H1 (cell line): ENCODE results near the gene MEGF11. TPM values are rescaled to one million over a fixed set of nuclear protein-coding genes. Genes with fewer than 3 reads are reported as not detected.

Experiments
- CTCF ChIA-PET: fragments of 300-600 bp; sonication (Branson Sonifier 250); formaldehyde crosslinking; loops from one replicate; lab custom pipeline; 2021; ENCODE audit not compliant: partially characterized antibody; lab: Charles Lee
- POLR2A ChIA-PET: fragments of 300-600 bp; sonication (Branson Sonifier 250); formaldehyde crosslinking; loops from one replicate; lab custom pipeline; 2021; ENCODE audit warnings: inconsistent platforms; ENCODE audit not compliant: partially characterized antibody; lab: Charles Lee
- DNase-seq, 2 experiments: peaks; one replicate each; pipeline versions ENCODE4 v3.0.0 to v3.0.0-alpha.2; 2010 to 2022; ENCODE audit warnings: low spot score in 2 of 2, low read depth in 1 of 2, mixed read lengths in 1 of 2
- FAIRE-seq: peaks from 2 replicates; lab custom pipeline; 2011; peaks lifted over from hg19 to GRCh38; lab: Jason Lieb, UNC
- H2AFZ ChIP-seq: 2 replicates; pipeline ENCODE4 v1.8.1; 2012; ENCODE audit warnings: low read length, inconsistent platforms
- H2AK5ac ChIP-seq: 2 replicates; pipeline ENCODE4 v1.6.1; 2013; ENCODE audit warnings: low read depth, low read length
- H2BK120ac ChIP-seq: replicated peaks from 2 replicates; pipeline ENCODE3; 2013; ENCODE audit warnings: low read depth, low read length, inconsistent platforms
- H2BK12ac ChIP-seq: 2 replicates; pipeline ENCODE4 v1.6.1; 2013; ENCODE audit warnings: low read depth, low read length
- H2BK15ac ChIP-seq: 2 replicates; pipeline ENCODE4 v1.6.1; 2013; ENCODE audit warnings: low read length
- H2BK20ac ChIP-seq: 2 replicates; pipeline ENCODE4 v1.6.1; 2013; ENCODE audit warnings: low read length
- H2BK5ac ChIP-seq: 2 replicates; pipeline ENCODE4 v1.6.1; 2013; ENCODE audit warnings: low read depth, low read length
- H3K14ac ChIP-seq: 2 replicates; pipeline ENCODE4 v1.6.1; 2013; ENCODE audit warnings: inconsistent platforms; ENCODE audit not compliant: insufficient read length
- H3K18ac ChIP-seq: 2 replicates; pipeline ENCODE4 v1.6.1; 2013; ENCODE audit warnings: low read length; ENCODE audit errors: extremely low read depth
- H3K23ac ChIP-seq: 2 replicates; pipeline ENCODE4 v1.6.1; 2013; ENCODE audit warnings: inconsistent platforms; ENCODE audit not compliant: insufficient read length
- H3K23me2 ChIP-seq: 2 replicates; pipeline ENCODE4 v1.6.1; 2013; ENCODE audit warnings: low read depth, low read length
- H3K27ac ChIP-seq: 2 replicates; pipeline ENCODE4 v1.6.1; 2011; ENCODE audit warnings: low read depth, low read length, inconsistent platforms
- H3K27me3 ChIP-seq, 4 experiments: replicated peaks in 1 of 4; 1 replicate in 1 of 4; 2 replicates in 3 of 4; pipeline versions ENCODE4 v1.6.1 to v1.8.1; 2011 to 2013; ENCODE audit warnings: low read length in 3 of 4, mild to moderate bottlenecking in 3 of 4, inconsistent platforms in 2 of 4, mixed read lengths in 2 of 4, moderate library complexity in 1 of 4; ENCODE audit not compliant: control insufficient read depth in 3 of 4, insufficient read depth in 3 of 4; ENCODE audit errors: extremely low read depth in 1 of 4
- H3K36me3 ChIP-seq, 4 experiments: 2 replicates each; pipeline versions ENCODE4 v1.6.1 to v1.8.1; 2011 to 2013; ENCODE audit warnings: mild to moderate bottlenecking in 4 of 4, low read length in 3 of 4, moderate library complexity in 2 of 4, control low read depth in 1 of 4, inconsistent platforms in 1 of 4; ENCODE audit not compliant: insufficient read depth in 4 of 4, control insufficient read depth in 2 of 4
- H3K4ac ChIP-seq: replicated peaks from 2 replicates; pipeline ENCODE3; 2013; ENCODE audit warnings: low read length, low read depth, mixed read lengths, inconsistent platforms; ENCODE audit not compliant: insufficient read length
- H3K4me1 ChIP-seq, 4 experiments: replicated peaks in 1 of 4; 1 replicate in 1 of 4; 2 replicates in 3 of 4; pipeline versions ENCODE4 v1.6.1 to v1.8.1; 2011 to 2013; ENCODE audit warnings: low read length in 3 of 4, inconsistent platforms in 2 of 4, mixed read lengths in 1 of 4; ENCODE audit not compliant: insufficient read depth in 4 of 4, control insufficient read depth in 3 of 4
- H3K4me2 ChIP-seq, 2 experiments: 2 replicates each; pipeline versions ENCODE4 v1.6.1 to v1.8.1; 2011 to 2013; ENCODE audit warnings: low read depth in 2 of 2, low read length in 2 of 2, control low read depth in 1 of 2, inconsistent platforms in 1 of 2, mild to moderate bottlenecking in 1 of 2; ENCODE audit not compliant: insufficient read depth in 1 of 2
- H3K4me3 ChIP-seq, 4 experiments: fragments of 200-600, 300-600 bp in 1 of 4; sonication (generic), shearing (Covaris generic), sonication (Bioruptor Twin) in 1 of 4; 2 replicates each; pipeline versions ENCODE4 v1.5.1 to v1.8.1; 2011 to 2016; ENCODE audit warnings: low read length in 4 of 4, low read depth in 3 of 4, control low read depth in 2 of 4, inconsistent platforms in 2 of 4, mild to moderate bottlenecking in 2 of 4, mixed read lengths in 1 of 4, moderate library complexity in 1 of 4; ENCODE audit not compliant: insufficient read depth in 2 of 4; ENCODE audit errors: extremely low read depth in 1 of 4
- H3K56ac ChIP-seq: replicated peaks from 2 replicates; pipeline ENCODE3; 2013; ENCODE audit warnings: low read depth, mild to moderate bottlenecking, mixed read lengths, low read length, inconsistent platforms; ENCODE audit not compliant: insufficient read length
- H3K79me1 ChIP-seq: 2 replicates; pipeline ENCODE4 v1.6.1; 2013; ENCODE audit warnings: low read depth, low read length, control low read depth
- H3K79me2 ChIP-seq, 2 experiments: 2 replicates each; pipeline versions ENCODE4 v1.6.1 to v1.8.1; 2012 to 2013; ENCODE audit warnings: low read length in 2 of 2, mild to moderate bottlenecking in 2 of 2, inconsistent platforms in 1 of 2; ENCODE audit not compliant: insufficient read depth in 2 of 2, control insufficient read depth in 1 of 2
- H3K9ac ChIP-seq, 4 experiments: replicated peaks in 1 of 4; 1 replicate in 1 of 4; 2 replicates in 3 of 4; pipeline versions ENCODE4 v1.6.1 to v1.8.1; 2011 to 2013; ENCODE audit warnings: low read depth in 3 of 4, low read length in 3 of 4, control low read depth in 2 of 4, mild to moderate bottlenecking in 2 of 4, moderate library complexity in 2 of 4, inconsistent platforms in 1 of 4; ENCODE audit errors: extremely low read depth in 1 of 4
- H3K9me3 ChIP-seq, 2 experiments: 2 replicates each; pipeline versions ENCODE4 v1.6.1 to v1.8.1; 2012 to 2013; ENCODE audit warnings: mild to moderate bottlenecking in 2 of 2, moderate library complexity in 2 of 2, control low read depth in 1 of 2, inconsistent platforms in 1 of 2, low read depth in 1 of 2, low read length in 1 of 2, mixed read lengths in 1 of 2; ENCODE audit not compliant: insufficient read depth in 2 of 2
- H4K20me1 ChIP-seq, 2 experiments: replicated peaks in 1 of 2; 2 replicates each; pipeline versions ENCODE3 to v1.8.1; 2011 to 2013; ENCODE audit warnings: inconsistent platforms in 2 of 2, low read length in 2 of 2, mild to moderate bottlenecking in 1 of 2; ENCODE audit not compliant: insufficient read depth in 2 of 2, control insufficient read depth in 1 of 2
- H4K5ac ChIP-seq: 2 replicates; pipeline ENCODE4 v1.6.1; 2013; ENCODE audit warnings: low read length, low read depth, mixed read lengths, inconsistent platforms; ENCODE audit not compliant: insufficient read length
- H4K8ac ChIP-seq: 2 replicates; pipeline ENCODE4 v1.8.0; 2013; ENCODE audit warnings: mild to moderate bottlenecking, moderate library complexity, low read length, inconsistent platforms; ENCODE audit not compliant: insufficient read depth; ENCODE audit errors: extremely low read depth
- H4K91ac ChIP-seq: replicated peaks from 2 replicates; pipeline ENCODE3; 2013; ENCODE audit warnings: low read length, mixed read lengths, inconsistent platforms; ENCODE audit not compliant: insufficient read length
- BRCA1 ChIP-seq: IDR thresholded peaks from 2 replicates; pipeline ENCODE4 v1.6.1; 2012; ENCODE audit warnings: low read depth, low read length, improper control_type of control experiment
- CBX5 ChIP-seq: fragments of 300-800, 300-1000 bp; sonication (generic); IDR thresholded peaks from 2 replicates; pipeline ENCODE4 v1.7.1; 2016; ENCODE audit warnings: antibody characterized with exemption, low read length, low read depth
- CREB1 ChIP-seq: IDR thresholded peaks from 2 replicates; pipeline ENCODE4 v1.6.1; 2012; ENCODE audit warnings: inconsistent platforms
- CTBP2 ChIP-seq: IDR thresholded peaks from 2 replicates; pipeline ENCODE4 v1.7.0; 2011; ENCODE audit warnings: borderline replicate concordance, mild to moderate bottlenecking, moderate library complexity, mixed read lengths, low read length; ENCODE audit not compliant: insufficient read depth, insufficient read length
- EP300 ChIP-seq, 2 experiments: IDR thresholded peaks; 1 replicate in 1 of 2; 2 replicates in 1 of 2; pipeline ENCODE4 v1.6.1; 2011 to 2012; ENCODE audit warnings: low read depth in 2 of 2, low read length in 2 of 2, mild to moderate bottlenecking in 2 of 2, borderline replicate concordance in 1 of 2, inconsistent platforms in 1 of 2, moderate library complexity in 1 of 2
- JUND ChIP-seq: IDR thresholded peaks from 2 replicates; pipeline ENCODE4 v1.6.1; 2011; ENCODE audit warnings: mild to moderate bottlenecking, improper control_type of control experiment, low read length
- KDM4A ChIP-seq: IDR thresholded peaks from one replicate; pipeline ENCODE4 v1.7.1; 2012; ENCODE audit warnings: low read depth, mild to moderate bottlenecking, moderate library complexity, low read length, inconsistent platforms; ENCODE audit not compliant: severe bottlenecking
- NRF1 ChIP-seq: IDR thresholded peaks from 2 replicates; pipeline ENCODE4 v1.6.1; 2011; ENCODE audit warnings: mild to moderate bottlenecking, low read depth, low read length, improper control_type of control experiment
- RNF2 ChIP-seq: fragments of 200-900, 300-1000 bp; sonication (generic); IDR thresholded peaks from 2 replicates; pipeline ENCODE4 v1.7.1; 2016; ENCODE audit warnings: borderline replicate concordance, low read depth, mild to moderate bottlenecking, antibody characterized with exemption, low read length; ENCODE audit not compliant: poor library complexity, severe bottlenecking; ENCODE audit errors: missing control alignments
- SP2 ChIP-seq: IDR thresholded peaks from 2 replicates; pipeline ENCODE4 v1.6.1; 2012; ENCODE audit warnings: mild to moderate bottlenecking, low read length, inconsistent platforms
- TCF12 ChIP-seq: IDR thresholded peaks from 2 replicates; pipeline ENCODE4 v1.6.1; 2011; ENCODE audit warnings: low read depth, mild to moderate bottlenecking, low read length
- WGBS, 2 experiments: shearing (Covaris generic) in 1 of 2; methylation state at CpG; one replicate each; pipeline versions ENCODE4 v1.1.6 to v1.1.7; 2013 to 2015; ENCODE audit warnings: low lambda C conversion rate in 2 of 2, mixed read lengths in 2 of 2, inconsistent platforms in 1 of 2, low coverage in 1 of 2, missing lambda C conversion rate in 1 of 2; ENCODE audit not compliant: insufficient replicate concordance in 2 of 2, insufficient coverage in 1 of 2, insufficient read length in 1 of 2; ENCODE audit errors: extremely low coverage in 1 of 2, missing lambda C conversion rate in 1 of 2; 5-methylcytosine and 5-hydroxymethylcytosine counted together
- polyA plus RNA-seq, 7 experiments: library from polyadenylated mRNA; depleted of rRNA in 3 of 7; stranded (reverse) in 5 of 7; unstranded in 2 of 7; fragments of >200 nt in 5 of 7; fragments of 200-250 nt in 2 of 7; gene quantifications; 1 replicate in 5 of 7; 2 replicates in 1 of 7; 4 replicates in 1 of 7; pipeline versions ENCODE4 v1.2.1 to v1.2.3, GENCODE V29; 2011 to 2013; ENCODE audit warnings: missing spikeins in 2 of 7, mixed read lengths in 2 of 7
- total RNA-seq: library from RNA; stranded (reverse); fragmentation: NEBNext Ultra II Directional; extraction: Animal tissue kit (Norgen Biotek cat#: 25700); gene quantifications from 2 replicates; pipeline ENCODE4 v1.2.1, GENCODE V29; 2021
- TF ChIP-seq, protein P1 (sequence below), 3 experiments: IDR thresholded peaks; 1 replicate in 2 of 3; 2 replicates in 1 of 3; pipeline versions ENCODE4 v1.5.1 to v1.6.1; 2011; ENCODE audit warnings: low read length in 3 of 3, mild to moderate bottlenecking in 3 of 3, inconsistent platforms in 2 of 3, low read depth in 1 of 3, moderate library complexity in 1 of 3; ENCODE audit not compliant: insufficient read depth in 1 of 3; ENCODE audit errors: control extremely low read depth in 1 of 3

Gene MEGF11
- total and polyA plus RNA-seq, 2 of the 8 experiments (the other 6 are each of a cell fraction or from before 2014, with no cell fraction given), result 4.4 to 4.8 TPM

DNA sequence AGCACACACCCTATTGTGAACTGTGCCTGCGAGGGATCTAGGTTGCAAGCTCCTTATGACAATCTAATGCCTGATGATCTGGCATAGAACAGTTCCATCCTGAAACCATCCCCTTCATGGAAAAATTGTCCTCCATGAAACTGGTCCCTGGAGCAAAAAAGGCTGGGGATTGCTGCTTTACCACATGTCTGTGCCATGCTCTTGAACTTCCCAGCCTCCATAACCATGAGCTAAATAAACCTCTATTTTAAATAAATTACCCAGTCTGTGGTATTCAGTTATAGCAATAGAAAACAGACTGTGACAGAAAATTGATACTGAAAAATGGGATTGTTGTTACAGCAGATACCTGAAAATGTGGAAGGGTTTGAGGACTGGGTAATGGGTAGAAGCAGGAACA lies 221.5 kb downstream of the MEGF11 start:
- Histone ChIP-seq H3K23me2 (no peaks in the 10 kb centered on the region), H3K79me2 (no peaks in the 10 kb centered on the region), H4K5ac (no peak overlapping the region), H4K91ac (no peak overlapping the region), H4K8ac (no peak overlapping the region), H2BK15ac (no peak overlapping the region), H2BK120ac (no peak overlapping the region), H3K4me3 (no peak overlapping the region), H3K4me1 (peaks cover 2 to 13% (median 7%) of the 10 kb centered on the region in 4 experiments), H3K4ac (no peak overlapping the region), H2AK5ac (no peak overlapping the region), H3K27ac (no peak overlapping the region), H3K9ac (no peak overlapping the region), H3K56ac (no peak overlapping the region), H3K14ac (no peak overlapping the region), H2BK12ac (no peak overlapping the region), H3K27me3 (no peaks in the 10 kb centered on the region), H3K36me3 (no peaks in the 10 kb centered on the region), H3K23ac (no peak overlapping the region), H3K18ac (no peak overlapping the region), H3K4me2 (no peak overlapping the region), H4K20me1 (no peaks in the 10 kb centered on the region)
- DNase-seq, result no peak
- WGBS, 2 experiments, result 100% methylated on average over 1 of the region's 1 CpG; no CpG with 5 or more reads in 1 of the 2 experiments
- no peak for FAIRE-seq
- POLR2A ChIA-PET, result no interaction called here
- TF ChIP-seq TCF12 (no peak), CTBP2 (no peak), EP300 (IDR thresholded peaks at IDR 0.05; ENCODE audit: borderline replicate concordance in 1 of 2, low read depth in 2 of 2, low read length in 2 of 2) (no peak), BRCA1 (no peak), CREB1 (no peak), SP2 (no peak), RNF2 (no peak), JUND (no peak), KDM4A (no peak), NRF1 (no peak), CBX5 (no peak)
- TF ChIP-seq, protein P1, sequence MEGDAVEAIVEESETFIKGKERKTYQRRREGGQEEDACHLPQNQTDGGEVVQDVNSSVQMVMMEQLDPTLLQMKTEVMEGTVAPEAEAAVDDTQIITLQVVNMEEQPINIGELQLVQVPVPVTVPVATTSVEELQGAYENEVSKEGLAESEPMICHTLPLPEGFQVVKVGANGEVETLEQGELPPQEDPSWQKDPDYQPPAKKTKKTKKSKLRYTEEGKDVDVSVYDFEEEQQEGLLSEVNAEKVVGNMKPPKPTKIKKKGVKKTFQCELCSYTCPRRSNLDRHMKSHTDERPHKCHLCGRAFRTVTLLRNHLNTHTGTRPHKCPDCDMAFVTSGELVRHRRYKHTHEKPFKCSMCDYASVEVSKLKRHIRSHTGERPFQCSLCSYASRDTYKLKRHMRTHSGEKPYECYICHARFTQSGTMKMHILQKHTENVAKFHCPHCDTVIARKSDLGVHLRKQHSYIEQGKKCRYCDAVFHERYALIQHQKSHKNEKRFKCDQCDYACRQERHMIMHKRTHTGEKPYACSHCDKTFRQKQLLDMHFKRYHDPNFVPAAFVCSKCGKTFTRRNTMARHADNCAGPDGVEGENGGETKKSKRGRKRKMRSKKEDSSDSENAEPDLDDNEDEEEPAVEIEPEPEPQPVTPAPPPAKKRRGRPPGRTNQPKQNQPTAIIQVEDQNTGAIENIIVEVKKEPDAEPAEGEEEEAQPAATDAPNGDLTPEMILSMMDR (IDR thresholded peaks at IDR 0.05; ENCODE audit: control extremely low read depth in 1 of 3, insufficient read depth in 1 of 3, low read depth in 1 of 3, low read length in 3 of 3), result no peak
- TF ChIP-seq, all 59 proteins: peak for 0
- H3K9me3 ChIP-seq, result peaks cover 21 to 22% of the 10 kb centered on the region in 2 experiments
- no peak overlapping the region for H2BK20ac ChIP-seq
- no peak overlapping the region for H2AFZ ChIP-seq
- no peak overlapping the region for H2BK5ac ChIP-seq
- CTCF ChIA-PET, result no interaction called here
- no peaks in the 10 kb centered on the region for H3K79me1 ChIP-seq
